Stimulated activated CD4-positive, alpha-beta T cell treated with anti-CD3 and anti-CD28 coated beads, Interleukin-12 subunit alpha, Interleukin-12 subunit beta, amount 100 ng/mL, for 24 hours (primary cell): ENCODE measurements around the gene AGPAT4.
"Not testable (repeated sequence)": the region's sequence is repeated elsewhere in the genome, so short reads cannot be mapped to it uniquely, and the experiment has no call there.

Experiments
- DNase-seq, 2 experiments: peaks; one replicate each; pipeline ENCODE4 v3.0.0-alpha.2; 2020; ENCODE audit warnings: low read depth in 2 of 2

AGPAT4 gene

DNA sequence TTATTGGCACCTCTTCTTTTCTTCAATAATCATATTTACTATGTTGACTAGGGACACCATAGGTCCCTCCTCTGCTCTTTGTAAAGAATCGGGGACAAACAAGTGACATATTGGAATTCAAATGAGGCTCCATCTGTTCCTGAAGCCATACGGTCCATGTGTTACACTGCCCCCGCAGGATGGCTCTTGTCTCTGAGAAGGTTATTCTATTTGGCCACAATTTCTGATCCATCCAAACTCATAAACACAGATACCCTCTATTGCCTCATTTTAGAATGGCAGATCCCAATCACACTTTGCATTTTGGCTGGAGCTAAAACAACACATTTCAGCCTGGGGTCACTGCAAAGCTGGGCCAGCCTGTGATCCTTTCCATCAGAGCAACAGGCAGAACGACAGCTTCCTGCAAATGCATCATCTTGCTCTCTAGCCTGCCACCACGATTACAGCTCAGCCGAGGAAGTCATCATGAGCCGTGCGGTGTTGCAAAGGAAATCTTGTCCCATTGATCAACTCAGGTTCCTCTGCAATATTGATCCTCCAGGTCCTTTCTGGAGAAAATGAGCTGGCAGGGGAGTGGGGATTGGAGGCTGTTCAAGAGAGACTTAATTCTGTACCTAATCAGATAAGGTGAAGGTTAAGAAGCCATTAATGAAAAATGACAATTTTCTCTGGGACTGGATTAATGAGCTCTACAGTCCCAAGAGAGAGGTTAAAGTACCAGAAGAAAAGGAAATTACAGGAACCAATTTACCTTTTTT is 73.1 kb downstream of the AGPAT4 start:
- no peak for DNase-seq

DNA sequence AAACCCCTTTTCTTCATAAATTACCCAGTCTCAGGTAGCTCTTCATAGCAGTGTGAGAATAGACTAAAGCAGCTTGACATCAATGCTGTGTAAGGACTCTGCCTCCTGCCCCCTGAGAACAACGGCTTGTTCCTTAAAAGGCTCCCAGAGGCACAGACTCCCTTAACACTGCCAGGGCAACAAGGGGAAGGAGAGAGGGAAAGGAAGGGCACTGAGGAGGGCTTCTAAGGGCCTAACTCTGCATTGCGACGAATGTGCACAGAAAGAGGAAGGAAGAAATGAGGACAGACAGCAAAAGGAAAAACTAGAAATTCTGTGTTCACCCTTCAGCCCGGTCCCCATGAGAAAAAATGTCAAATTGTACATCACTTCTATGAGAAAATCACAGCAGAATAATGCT is 74.0 kb downstream of the AGPAT4 start:
- no peak for DNase-seq

DNA sequence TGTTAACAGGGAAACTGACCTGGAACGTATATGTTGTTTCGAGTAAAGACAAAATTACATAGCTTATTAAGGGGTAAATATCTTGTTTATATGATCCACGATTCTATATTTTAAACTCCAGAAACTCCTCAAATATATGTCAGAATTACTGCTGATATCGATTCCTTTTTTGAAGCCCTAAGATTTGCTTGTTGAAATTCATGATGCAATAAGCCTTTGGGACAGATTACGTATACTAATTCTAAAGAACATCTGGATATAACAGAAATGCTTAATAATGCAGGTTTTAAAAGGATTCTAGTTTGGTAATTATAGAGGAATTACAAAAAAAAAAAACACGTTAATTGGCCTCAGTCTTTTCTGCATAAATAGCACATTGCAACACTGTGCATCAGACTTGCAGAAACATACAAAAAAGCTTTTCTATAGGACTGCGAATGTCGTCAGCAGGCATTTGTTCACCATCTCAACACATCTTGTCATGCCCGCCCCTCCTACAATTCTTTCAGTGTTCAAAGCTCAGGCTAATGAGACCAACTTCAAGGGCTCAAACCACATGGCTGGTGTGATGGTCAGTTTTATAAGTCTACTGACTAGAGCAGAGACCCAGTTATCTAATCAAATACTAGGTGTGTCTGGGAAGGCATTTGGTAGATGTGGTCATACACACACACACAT is 74.9 kb downstream of the AGPAT4 start:
- DNase-seq = no peak

DNA sequence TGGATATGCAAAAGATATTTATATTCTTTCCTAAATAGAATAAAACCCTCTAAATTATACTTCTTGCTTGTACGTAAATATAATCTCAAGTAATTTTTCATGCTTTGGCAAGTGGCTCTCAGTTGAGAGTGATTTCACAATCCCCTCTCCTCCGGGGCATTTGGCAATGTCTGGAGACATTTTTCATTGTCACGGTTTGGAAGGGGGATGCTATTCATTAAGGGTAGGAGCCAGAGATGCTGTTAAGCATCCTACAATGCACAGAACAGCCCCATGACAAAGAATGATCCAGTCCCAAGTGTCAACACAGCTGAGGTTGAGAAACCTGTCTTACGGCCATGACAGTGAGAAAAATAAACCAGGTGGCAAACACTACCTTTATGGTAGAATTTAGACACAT is 75.7 kb downstream of the AGPAT4 start:
- no peak for DNase-seq

DNA sequence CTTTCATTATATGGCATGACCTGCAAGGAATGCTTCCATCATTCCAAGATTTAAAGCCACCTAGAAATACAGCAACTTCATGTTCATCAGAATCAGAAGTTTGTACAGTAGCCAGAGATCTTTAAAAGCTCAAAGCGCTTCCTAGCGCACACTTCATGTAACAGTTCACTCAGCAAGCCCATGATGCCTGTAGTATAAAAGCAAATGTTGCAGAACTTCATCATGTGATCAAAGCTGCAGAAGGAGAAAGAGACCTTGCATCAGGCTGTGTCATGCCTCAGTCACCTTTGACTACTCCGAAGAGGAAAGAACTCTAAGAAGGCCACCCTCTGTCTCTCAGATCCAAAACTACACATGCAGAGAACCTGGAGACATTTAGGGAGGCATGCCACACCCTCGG is 78.5 kb downstream of the AGPAT4 start:
- DNase-seq = no peak

DNA sequence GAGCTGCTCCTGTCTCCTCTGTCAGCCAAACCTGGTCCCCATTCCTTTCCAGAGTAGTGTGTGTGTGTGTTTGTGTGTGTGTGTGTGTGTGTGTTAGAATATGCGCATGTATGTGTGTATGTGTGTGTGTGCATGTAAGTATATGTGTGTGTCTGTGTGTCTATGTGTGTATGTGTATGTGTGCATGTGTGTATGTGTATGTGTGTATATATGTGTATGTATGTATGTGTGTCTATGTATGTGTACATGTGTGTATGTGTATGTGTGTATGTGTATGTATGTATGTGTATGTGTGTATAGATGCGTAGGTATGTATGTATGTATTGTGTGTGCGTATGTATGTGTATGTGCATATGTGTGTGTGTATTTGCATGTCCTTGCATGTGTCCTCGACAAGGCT is 79.5 kb downstream of the AGPAT4 start:
- DNase-seq = no peak

DNA sequence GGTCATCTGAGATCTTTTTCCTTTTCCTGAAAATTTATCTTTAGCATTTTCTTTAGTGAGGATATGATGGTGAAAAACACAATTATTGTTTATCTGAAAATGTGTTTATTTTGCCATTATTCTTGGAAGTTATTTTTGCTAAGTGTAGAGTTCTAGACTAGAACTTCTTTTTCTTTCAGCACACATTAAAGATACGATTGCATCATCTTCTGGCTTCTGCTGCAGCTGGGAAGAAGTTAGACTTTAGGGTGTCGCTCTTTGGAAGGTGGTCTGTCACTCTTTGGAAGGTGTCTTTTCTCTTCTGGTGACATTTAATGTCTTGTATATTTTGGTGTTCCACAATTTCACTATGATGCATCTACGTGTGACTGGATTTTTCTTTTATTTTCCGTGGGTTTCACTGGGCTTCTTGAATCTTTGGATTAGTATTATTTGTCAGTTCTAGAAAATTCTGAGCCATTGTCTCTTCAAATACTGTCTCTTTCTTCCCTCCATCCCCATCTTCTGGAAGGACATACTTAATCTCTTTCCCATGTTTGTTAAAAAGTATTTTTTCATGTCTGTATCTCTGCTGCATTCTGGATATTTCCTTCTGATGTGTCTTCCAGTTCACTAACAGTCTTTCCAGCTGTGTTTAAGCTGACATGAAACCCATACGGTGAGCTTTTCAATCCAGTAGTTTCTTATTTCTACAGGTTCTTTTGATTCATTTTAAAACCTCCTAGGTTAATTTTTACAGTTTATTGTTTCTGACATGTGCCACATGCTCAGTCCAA is 81.0 kb downstream of the AGPAT4 start:
- no peak for DNase-seq

DNA sequence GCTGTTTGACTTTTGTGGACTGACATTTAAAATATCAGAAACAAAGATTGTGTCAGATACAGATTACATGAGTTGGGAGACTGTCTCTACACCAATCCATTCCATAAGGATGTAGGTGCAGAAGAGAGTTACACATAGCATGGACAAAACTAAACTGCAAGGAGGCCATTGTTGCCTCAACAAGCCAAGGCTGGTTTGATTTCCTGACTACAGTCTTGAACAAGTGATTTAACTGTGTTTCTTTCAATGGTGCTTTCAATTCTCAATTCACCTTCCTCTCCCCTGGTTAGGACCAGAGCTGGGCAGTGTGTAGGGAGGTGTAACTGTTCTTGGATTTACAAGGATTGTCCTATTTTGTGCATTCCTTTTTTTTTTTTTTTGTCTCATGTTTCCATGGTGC is 82.2 kb downstream of the AGPAT4 start:
- no peak for DNase-seq

DNA sequence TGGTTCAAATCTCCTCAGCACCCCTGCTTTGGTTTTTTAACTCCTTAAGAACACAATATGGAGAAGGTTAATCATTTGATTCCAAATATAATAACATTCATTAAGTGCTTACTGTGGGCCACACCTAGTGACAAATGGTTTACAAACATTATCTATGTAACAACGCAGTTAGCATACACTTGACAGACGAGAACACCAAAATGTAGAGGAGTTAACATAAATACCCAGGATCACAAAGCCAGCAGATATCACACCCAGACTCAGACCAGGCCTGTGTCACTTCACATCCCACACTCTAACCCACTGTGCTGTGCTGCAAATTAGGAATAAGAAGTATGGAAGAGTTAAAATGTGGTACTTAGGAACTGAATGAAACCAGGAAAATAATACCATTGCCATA is 82.9 kb downstream of the AGPAT4 start:
- no peak for DNase-seq

DNA sequence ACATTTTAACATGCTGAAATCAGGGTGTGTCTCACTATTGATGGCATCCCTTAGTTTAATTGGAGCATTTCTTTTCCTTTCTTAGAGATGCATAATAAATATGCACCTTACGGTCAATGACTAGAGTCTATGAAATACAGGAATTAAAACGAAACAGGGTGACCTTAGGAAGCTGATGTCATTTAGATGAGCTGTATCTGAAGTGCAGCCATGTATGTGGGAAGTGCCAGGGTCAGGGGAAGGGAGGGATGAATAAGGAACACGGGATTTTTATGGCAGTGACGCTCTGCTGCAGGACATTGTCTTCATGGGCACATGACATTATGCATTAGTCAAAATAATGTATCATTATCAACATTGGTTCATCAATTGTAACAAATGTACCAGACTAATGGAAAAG is 84.0 kb downstream of the AGPAT4 start:
- no peak for DNase-seq

DNA sequence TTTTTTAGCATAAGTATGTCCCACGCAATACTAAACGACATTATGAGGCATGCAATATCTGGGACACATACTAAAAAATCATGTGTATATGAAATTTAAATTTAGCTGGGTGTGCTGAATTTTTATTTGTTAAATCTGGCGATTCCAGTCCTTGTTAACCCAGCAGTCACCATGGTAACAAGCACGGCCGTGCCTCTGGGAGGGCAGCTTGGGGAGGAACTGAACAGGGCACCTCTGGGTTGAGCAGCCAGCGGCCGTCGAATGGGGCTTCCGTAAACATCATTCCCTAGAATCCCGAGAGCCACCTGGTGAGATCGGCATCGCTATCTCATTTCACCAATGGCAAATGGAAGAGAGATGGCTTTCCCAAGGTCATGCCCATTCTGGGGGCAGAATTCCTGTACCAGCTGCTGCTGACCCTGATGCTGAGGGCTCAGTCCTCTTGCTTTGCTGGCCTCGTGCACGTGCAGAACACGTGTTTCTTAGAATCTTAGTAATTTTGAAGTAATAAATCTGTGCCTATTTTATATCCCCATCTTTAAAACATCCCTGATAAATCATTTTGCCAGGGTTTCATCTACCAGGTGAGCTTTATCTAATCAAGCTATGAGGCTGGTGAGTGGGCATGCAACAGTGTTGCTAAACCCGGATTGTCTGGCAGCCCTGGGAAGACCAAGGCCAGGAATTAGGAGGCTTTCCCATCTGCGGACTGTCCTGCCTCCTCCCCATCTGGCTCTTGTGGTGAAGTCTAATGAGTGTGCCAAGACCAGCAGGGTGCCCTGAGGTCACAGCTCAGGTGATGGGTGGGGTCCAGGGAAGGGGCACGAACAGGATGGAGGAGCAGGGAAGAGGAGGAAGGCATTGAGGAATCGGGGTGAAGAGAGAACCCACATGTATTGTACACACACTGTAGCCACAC is 85.1 kb downstream of the AGPAT4 start:
- DNase-seq = no peak

DNA sequence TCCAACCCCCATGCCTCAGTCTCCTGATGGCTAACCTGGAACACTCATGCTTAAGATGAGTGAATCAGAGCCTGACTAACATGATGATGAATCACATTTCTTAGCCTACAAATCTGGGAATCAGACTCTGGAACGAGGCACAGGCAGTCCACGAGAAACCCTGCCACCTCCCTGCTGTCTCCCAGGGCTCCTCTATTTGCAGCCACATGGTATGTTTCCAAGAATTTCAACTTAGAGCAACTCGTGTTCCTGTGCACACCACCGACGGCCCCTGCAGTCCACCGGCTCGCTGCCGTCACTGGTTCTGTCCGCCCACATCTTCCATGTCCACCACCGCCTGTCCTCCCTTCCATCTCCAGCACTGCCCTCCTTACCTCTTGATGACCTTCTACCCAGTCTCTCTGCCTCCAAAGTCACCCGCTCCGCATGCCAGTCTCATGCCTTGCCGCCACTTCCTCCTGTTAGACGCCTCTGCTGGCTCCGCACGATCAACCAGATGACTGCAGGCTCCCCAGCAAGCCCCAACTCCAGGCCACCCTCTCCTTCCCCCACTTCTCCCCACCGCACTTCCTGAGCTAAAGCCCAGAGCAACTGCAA is 87.6 kb downstream of the AGPAT4 start:
- DNase-seq = no peak

DNA sequence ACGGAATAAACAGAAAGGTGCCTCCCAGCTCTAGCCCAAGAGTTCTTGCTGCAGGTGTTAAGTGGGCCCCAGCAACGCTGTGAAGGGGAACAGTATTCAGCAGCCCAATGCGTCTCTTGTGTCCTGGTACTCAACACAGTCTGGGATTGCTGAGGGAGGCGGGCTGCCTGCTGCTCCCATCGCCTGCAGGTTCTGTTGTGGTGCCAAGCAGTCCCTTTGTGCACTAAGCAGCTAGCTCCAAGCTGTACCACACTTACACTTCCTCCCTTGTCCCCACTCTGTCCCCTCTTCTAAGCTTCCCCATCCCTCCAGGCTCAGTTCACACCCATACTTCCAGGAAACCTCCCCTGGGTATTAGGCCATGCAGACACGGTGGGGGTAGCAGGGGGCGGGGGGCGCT is 92.7 kb downstream of the AGPAT4 start:
- DNase-seq = no peak

DNA sequence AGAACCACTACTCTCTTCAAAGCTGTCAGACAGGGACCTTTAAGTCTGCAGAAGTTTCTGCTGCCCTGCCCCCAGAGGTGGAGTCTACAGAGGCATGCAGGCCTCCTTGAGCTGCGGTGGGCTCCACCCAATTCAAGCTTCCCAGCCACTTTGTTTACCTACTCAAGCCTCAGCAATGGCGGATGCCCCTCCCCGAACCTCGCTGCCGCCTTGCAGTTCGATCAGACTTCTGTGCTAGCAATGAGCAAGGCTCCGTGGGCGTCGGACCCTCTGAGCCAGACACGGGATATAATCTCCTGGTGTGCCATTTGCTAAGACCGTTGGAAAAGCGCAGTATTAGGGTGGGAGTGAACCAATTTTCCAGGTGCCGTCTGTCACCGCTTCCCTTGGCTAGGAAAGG is 95.7 kb downstream of the AGPAT4 start:
- not testable (repeated sequence) for DNase-seq

DNA sequence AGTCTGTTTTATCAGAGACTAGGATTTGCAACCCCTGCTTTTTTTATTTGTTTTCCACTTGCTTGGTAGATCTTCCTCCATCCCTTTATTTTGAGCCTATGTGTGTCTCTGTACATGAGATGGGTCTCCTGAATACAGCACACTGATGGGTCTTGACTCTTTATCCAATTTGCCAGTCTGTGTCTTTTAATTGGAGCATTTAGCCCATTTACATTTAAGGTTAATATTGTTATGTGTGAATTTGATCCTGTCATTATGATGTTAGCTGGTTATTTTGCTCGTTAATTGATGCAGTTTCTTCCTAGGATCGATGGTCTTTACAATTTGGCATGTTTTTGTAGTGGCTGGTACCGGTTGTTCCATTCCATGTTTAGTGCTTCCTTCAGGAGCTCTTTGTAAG is 97.4 kb downstream of the AGPAT4 start:
- DNase-seq = not testable (repeated sequence)

DNA sequence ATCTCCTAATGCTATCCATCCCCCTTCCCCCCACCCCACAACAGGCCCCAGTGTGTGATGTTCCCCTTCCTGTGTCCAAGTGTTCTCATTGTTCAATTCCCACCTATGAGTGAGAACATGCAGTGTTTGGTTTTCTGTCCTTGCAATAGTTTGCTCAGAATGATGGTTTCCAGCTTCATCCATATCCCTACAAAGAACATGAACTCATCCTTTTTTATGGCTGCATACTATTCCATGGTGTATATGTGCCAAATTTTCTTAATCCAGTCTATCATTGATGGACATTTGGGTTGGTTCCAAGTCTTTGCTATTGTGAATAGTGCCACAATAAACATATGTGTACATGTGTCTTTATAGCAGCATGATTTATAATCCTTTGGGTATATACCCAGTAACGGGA is 101.1 kb downstream of the AGPAT4 start:
- DNase-seq = not testable (repeated sequence)

DNA sequence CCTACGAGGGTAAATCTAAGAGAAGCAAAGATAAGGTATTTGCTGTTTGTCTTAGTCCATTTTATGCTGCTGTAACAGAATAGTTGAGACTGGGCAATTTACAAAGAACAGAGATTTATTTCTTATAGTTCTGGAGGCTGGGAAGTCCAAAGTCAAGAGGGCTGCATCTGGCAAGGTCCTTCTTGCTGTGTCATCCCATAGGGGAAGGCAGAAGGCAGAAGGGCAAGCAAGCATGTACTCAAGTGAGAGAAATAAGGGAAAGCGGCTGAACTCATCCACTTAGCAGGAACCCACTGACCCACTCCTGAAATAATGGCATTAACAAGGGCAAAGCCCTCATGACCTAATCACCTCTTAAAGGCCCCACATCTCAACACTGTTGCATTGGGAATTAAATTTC is 102.7 kb downstream of the AGPAT4 start:
- no peak for DNase-seq

DNA sequence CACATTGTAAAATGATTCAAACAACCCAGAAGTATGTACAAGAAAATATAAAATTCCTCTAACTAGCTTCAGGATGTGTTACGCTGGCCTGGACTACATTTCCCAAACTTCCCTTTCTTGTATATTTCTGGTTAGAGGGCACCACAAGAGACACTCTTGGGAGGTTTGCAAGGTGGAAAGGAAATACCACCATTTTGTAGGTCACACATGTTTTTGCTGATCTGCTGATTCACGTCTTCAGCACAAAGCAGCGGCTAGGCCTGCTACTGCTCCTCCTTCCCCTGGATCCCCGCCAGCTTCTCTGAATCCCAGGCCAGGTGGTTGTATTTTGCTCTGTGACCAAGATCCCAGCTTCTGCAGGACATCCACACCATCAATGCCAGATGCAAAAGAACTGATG is 104.2 kb downstream of the AGPAT4 start:
- no peak for DNase-seq

DNA sequence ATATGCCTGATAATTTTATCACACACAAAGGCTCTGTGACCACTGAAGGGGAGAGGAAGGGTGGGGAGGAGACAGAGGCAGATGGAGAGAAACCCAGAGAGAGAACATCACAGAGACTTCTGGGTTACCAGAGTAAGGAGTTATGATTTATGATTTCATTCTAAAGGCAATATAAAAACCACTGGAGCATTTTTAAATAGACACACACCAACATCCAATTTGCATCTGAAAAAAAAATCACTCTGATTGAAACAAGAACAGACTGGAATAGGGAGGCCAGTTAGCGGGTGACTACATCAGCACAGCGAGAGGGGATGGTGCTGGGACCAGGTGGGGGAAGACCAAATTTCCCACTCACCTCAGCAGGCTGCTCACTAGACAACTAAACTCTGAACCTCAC is 104.8 kb downstream of the AGPAT4 start:
- DNase-seq = no peak

DNA sequence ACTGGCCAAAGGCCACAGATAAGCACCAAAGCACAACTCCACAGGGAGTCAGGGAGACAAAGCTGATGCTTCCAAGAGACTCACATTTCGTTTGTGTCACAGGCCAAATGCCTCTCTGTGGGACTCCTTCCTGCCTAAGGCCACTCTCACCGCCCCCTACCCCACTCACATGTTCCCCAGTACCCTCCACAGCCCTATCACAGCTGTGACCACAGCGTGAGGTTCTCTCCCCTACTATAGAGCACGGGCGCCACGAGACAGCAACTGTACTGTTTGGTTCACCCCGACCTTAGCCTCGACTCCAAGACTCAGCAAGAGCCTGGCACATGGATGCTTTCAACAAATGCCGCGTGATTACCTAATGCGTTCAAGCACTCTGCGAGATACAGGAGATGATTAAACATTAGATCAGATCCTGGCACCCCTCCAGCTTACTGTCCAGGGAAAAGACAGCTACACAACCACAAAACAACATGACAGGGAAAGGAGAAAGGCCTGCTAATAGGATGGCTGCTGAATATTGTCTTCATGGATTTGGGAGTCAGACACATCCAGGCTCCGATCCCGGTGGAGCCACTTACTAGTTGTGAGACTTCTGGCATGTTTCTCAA is 105.5 kb downstream of the AGPAT4 start:
- DNase-seq = no peak

DNA sequence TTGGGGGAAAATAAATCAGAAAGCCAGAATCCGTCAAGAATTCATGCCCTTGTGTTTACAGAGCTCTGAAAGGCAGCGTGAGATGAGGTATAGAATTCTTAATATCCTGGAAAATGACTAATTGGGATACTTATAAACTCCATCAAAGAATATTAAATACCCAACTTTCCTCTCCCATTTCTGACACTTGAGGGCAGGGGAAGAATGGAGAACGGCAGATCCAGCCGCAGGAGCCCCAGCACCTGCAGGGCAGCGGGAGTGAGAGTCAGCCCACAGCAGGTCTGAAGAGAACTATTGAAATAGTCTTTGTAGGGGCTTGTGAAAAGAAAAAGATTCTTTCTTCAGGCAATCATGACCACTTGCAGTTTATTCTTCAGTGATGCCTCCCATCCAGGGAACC is 107.2 kb downstream of the AGPAT4 start:
- no peak for DNase-seq
